Measurements from ENCODE around the gene PWWP2B. TPM values are rescaled to one million over a fixed set of nuclear protein-coding genes. Genes with fewer than 3 reads are reported as not detected.

The PWWP2B gene
- total and polyA plus RNA-seq, 11 donors = 10.5 to 23.5 (median 15.3) TPM

DNA sequence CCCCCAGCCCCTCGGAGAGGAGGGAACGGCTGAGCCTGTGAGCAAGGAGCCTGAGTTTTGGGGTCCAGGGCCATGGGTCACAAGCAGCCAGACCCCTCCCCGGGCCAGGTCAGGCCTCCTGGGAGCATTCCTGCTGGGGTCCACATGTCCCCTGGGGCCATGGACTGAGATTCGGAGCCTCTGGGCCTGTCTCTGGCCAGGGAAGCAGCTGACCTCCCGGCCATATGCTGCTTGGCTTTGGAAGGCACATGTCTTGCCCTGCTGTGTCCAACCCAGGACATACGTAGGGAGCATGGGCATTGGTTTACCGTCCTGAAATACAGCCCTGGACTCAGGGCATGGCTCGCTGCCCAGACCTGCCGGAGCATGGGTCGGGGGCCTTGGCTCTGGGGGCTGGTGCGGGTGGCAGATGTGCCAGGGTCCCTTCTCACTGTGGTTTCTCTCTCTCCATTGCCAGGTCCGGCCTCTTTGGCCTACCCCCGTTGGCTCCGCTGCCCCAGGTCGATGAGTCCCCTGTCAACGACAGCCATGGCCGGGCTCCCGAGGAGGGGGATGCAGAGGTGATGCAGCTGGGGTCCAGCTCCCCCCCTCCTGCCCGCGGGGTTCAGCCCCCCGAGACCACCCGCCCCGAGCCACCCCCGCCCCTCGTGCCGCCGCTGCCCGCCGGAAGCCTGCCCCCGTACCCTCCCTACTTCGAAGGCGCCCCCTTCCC is 7.3 kb downstream of the PWWP2B start:
- TF ChIP-seq, protein P1, sequence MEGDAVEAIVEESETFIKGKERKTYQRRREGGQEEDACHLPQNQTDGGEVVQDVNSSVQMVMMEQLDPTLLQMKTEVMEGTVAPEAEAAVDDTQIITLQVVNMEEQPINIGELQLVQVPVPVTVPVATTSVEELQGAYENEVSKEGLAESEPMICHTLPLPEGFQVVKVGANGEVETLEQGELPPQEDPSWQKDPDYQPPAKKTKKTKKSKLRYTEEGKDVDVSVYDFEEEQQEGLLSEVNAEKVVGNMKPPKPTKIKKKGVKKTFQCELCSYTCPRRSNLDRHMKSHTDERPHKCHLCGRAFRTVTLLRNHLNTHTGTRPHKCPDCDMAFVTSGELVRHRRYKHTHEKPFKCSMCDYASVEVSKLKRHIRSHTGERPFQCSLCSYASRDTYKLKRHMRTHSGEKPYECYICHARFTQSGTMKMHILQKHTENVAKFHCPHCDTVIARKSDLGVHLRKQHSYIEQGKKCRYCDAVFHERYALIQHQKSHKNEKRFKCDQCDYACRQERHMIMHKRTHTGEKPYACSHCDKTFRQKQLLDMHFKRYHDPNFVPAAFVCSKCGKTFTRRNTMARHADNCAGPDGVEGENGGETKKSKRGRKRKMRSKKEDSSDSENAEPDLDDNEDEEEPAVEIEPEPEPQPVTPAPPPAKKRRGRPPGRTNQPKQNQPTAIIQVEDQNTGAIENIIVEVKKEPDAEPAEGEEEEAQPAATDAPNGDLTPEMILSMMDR (IDR thresholded peaks at IDR 0.05) = no peak
- no peak for TF ChIP-seq POLR2A (IDR thresholded peaks at IDR 0.05)
- Histone ChIP-seq H3K27ac (no peak overlapping the region), H3K4me1 (peaks cover 0 to 51% (median 39%) of the 10 kb centered on the region in 12 donors), H3K9me3 (no peaks in the 10 kb centered on the region), H3K36me3 (peaks cover 0 to 26% (median 17%) of the 10 kb centered on the region in 9 donors), H3K4me3 (no peak overlapping the region), H3K27me3 (no peaks in the 10 kb centered on the region)
- intact Hi-C loops (cut with DNase I) = no loop called here
- WGBS, 4 donors = 88 to 91% (median 89%) methylated on average over 9 to 32 of the region's 32 CpGs
- ATAC-seq (no peak), DNase-seq (peak in 3 of 5 donors; percentile 23 to 58 (median 25))

DNA sequence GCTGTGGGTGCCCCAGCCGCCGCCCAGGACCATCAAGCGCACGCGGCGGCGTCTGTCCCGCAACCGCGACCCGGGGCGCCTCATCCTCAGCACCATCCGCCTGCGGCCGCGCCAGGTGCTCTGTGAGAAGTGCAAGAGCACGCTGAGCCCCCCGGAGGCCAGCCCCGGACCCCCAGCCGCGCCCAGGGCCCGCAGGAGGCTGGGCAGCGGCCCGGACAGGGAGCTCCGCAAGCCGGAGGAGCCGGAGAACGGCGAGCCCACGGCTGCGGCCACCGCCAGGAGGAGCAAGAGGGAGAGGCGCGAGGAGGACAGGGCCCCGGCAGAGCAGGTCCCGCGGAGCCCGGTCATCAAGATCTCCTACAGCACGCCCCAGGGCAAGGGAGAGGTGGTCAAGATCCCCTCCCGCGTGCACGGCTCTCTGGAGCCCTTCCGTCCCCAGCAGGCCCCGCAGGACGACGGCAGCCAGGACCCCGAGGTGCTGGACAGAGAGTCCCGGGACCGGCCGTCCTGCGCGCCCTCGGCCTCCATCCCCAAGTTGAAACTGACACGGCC is 8.0 kb downstream of the PWWP2B start:
- Histone ChIP-seq H3K27ac (no peak overlapping the region), H3K4me3 (no peak overlapping the region), H3K27me3 (no peaks in the 10 kb centered on the region), H3K4me1 (peaks cover 0 to 51% (median 36%) of the 10 kb centered on the region in 12 donors), H3K36me3 (peaks cover 0 to 26% (median 17%) of the 10 kb centered on the region in 9 donors), H3K9me3 (no peaks in the 10 kb centered on the region)
- DNase-seq = peak in 3 of 5 donors; percentile 23 to 54 (median 30)
- WGBS, 4 donors = 83 to 97% (median 90%) methylated on average over 17 to 54 of the region's 54 CpGs
- ATAC-seq = no peak
- TF ChIP-seq, protein P1 (IDR thresholded peaks at IDR 0.05) = no peak
- no peak for TF ChIP-seq POLR2A (IDR thresholded peaks at IDR 0.05)
- intact Hi-C loops (cut with DNase I) = no loop called here

DNA sequence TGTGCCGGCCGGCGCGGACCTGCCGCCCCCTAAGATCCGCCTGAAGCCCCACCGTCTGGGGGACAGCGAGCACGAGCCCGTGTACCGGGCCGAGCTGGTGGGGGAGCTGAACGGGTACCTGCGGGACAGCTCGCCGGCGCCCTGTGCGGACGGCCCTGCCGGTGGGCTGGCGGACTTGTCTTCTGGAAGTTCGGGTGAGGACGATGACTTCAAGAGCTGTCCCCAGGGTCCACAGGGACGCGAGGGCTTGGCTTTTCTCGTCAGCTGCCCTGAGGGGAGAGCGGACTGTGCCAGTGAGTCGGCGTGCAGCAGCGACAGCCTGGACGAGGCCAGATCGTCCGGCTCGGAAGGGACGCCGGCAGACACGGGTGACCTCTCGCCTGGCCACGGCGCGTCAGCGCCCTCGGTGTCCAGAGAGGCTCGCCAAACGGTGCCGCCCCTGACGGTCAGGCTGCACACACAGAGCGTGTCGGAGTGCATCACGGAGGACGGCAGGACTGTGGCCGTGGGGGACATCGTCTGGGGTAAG is 8.5 kb downstream of the PWWP2B start:
- no peak for TF ChIP-seq POLR2A (IDR thresholded peaks at IDR 0.05)
- TF ChIP-seq, protein P1 (IDR thresholded peaks at IDR 0.05) = no peak
- Histone ChIP-seq H3K4me3 (no peak overlapping the region), H3K4me1 (peaks cover 0 to 45% (median 32%) of the 10 kb centered on the region in 12 donors), H3K36me3 (peaks cover 0 to 26% (median 17%) of the 10 kb centered on the region in 9 donors), H3K27ac (no peak overlapping the region), H3K27me3 (no peaks in the 10 kb centered on the region), H3K9me3 (no peaks in the 10 kb centered on the region)
- peak in 2 of 5 donors; percentile 24 to 63 for DNase-seq
- ATAC-seq = no peak
- WGBS, 4 donors = 94 to 97% (median 96%) methylated on average over 28 to 53 of the region's 53 CpGs
- intact Hi-C loops (cut with DNase I) = no loop called here

DNA sequence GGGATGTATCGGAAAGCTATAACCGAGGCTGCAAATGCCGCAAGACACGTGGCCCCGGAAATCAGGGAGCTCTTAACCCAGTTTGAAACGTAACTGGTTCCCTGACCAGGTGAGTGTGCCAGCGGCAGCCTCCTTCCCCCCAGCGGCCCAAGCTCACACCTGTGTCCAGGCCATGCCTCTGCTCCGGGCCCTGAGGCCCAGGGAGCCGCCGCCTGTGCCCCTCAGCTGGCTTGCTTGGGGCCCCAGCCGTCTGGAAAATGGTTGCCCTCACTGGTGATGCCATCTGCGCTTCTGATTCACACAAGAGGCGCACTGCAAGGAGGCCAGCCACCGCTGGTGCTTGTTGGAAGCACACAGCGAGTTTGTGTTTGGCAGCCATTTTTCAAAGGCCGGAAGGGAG is 9.2 kb downstream of the PWWP2B start:
- TF ChIP-seq, protein P1 (IDR thresholded peaks at IDR 0.05) = no peak
- no peak for TF ChIP-seq POLR2A (IDR thresholded peaks at IDR 0.05)
- Histone ChIP-seq H3K4me1 (peaks cover 0 to 41% (median 28%) of the 10 kb centered on the region in 12 donors), H3K36me3 (peaks cover 0 to 26% (median 17%) of the 10 kb centered on the region in 9 donors), H3K4me3 (no peak overlapping the region), H3K27me3 (no peaks in the 10 kb centered on the region), H3K9me3 (no peaks in the 10 kb centered on the region), H3K27ac (peak overlapping the region in 2 of 12 donors; percentile 77 to 83)
- intact Hi-C loops (cut with DNase I) = no loop called here
- WGBS, 4 donors = 88 to 98% (median 96%) methylated on average over 15 to 17 of the region's 17 CpGs
- ATAC-seq (no peak), DNase-seq (peak in 1 of 5 donors; percentile 60)

Data from heart left ventricle (tissue), 16 donors.